ENCODE data around the gene RGS13.

Gene RGS13, protein sequence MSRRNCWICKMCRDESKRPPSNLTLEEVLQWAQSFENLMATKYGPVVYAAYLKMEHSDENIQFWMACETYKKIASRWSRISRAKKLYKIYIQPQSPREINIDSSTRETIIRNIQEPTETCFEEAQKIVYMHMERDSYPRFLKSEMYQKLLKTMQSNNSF

DNA sequence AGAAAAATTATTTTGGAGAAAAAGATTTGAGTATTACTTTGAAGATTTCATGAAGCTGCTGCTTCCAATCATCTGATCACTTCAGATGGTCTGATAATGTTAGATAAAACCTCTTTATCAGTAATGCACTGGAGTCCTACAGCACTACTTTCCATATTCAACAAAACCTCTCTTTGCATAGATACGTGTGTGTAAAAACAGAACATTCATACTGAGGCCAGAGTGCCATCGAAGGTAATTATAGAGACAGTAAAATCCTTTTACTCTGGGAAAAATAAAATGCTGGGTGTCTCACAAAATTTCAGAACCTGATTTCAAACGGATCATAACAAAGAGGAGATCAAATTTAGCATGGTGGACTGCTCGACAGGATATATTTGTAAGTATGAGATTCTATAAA is at the start of gene RGS13:
TSS of gene RGS13 (plus strand) at position 209 of the 400 bp plus-strand sequence. CDS start 8,188 bp downstream, outside the sequence.
- in situ Hi-C loops (cut with MboI; ENCODE audit: low sequenced_read_pairs): no loop called here

DNA sequence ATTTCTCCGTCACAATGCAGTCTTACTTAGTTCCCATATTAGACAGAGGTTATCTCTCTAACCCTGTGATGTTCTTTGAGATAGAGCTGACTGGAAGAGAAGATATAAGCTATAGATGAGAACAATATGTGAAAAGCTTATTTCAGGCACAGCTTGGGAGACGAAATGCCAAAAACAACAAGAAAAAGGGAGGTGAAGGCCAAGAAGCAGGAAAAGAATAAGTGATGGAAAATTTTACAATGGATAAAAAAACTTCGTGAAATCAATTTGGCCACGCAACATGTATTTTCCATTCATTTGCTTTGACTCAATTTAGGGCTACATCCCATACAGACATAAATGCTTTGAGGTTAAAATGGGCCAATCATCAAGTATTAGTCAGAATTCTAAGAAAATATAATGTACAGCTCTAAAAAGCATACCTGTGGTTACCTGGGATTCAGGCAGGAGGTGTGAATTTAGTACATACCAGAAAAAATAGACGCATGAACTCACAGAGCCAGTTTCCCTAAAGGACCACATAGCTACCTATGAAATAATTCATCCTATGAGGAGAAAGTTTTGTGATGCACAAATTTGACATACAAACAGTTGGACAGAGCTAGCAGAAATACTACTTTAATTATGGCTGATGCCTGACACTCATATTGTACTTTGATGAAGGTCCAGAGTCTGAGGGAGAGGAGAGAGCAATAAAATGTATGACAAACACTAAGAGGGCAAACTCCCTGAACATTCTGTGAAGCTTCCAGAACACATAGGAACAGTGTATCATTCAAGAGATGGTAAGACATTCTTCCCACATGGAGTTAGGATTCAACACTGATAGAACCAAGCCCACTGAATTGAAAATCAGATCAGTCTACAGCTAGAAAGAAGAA is 48.3 kb upstream of the RGS13 start:
- in situ Hi-C loops (cut with MboI; ENCODE audit: low sequenced_read_pairs): no loop called here

DNA sequence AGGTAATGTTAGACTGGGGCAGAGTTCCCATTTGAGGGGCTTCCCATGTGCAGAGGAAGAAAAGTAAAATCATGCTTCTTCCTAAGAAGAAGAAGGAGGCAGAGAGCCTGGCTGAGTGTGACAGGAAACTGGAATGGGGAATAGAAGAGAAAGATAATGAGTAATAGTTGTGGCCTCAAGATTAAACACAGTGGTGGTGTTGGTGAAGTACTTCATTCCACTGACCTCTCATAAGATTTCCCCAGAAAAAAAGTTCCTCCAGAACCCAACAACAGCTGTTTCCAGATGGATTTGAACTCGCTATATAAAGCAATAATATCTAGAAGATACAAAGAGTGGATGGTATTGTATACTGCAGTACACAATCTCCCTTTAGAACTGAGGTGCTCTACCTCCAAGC is 47.4 kb upstream of the RGS13 start:
- in situ Hi-C loops (cut with MboI; ENCODE audit: low sequenced_read_pairs): no loop called here

DNA sequence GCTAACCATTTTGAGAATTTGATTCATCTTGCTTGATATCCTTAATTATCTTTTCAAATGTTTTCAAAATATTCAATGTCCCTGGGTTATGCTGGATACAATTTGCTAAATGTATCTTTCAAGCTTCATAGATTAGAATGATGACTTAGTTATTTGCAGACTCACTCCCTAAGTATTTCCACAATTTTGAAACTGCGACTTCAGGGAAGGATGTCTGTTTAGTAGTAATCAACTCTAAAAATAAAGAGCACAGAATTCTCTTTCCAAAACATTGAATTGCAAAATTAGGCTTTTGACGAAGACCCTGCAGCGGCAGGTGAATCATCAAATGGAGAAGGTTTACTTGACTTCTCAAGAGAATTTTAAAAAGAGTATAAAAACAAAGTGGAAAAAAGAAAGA is 46.1 kb upstream of the RGS13 start:
- in situ Hi-C loops (cut with MboI; ENCODE audit: low sequenced_read_pairs): no loop called here

DNA sequence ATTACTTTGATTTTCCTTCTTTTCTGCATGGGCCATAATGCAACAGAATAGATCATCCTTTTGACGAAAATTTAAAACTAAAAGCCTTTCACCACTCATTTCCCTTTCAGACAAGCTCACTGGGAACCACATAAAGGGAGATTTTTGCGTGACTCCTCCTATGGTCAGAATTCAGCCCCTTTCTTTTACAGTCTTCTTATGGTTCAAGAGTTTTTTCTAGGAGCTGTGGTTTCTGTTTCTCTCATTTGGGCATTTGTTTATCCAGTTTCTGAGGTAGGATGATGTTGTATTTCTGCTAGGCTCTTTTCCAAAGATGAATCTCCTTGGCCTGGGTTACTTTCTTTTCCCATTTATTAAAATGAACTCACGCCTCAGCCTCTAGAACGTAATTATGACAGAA is 43.4 kb upstream of the RGS13 start:
- in situ Hi-C loops (cut with MboI; ENCODE audit: low sequenced_read_pairs): no loop called here

DNA sequence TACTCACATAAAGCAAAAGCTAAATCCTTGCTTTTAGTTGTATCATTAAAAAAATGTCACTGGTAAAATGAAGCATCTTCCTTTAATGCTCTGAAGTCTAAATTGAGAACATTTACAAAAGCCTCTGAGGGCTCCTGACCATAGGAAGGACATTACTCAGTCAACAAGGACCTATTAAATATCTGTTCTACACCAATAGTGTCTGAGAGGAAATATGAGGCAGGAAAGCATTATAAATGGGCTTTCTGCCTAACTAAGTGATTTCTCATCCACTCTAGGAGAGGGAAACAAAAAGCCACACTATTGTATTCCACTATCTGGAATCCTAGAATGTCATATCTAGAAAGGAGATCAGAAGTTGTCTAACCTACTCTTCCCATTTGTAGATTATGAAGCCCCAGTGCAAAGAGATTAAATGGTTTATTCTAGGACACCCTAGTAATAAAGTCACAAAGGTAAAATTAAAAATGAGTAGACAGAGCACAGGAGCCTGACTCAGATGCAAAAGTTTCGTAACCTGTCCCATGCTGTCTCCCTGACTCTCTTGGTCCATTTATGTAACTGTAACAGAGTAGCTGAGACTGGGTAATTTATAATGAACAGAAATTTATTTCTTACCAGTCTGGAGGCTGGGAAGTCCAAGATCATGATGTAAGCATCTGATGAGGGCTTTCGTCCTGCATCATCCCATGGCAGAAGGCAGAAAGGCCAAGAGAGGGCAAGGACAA is 42.8 kb upstream of the RGS13 start:
- in situ Hi-C loops (cut with MboI; ENCODE audit: low sequenced_read_pairs): no loop called here

DNA sequence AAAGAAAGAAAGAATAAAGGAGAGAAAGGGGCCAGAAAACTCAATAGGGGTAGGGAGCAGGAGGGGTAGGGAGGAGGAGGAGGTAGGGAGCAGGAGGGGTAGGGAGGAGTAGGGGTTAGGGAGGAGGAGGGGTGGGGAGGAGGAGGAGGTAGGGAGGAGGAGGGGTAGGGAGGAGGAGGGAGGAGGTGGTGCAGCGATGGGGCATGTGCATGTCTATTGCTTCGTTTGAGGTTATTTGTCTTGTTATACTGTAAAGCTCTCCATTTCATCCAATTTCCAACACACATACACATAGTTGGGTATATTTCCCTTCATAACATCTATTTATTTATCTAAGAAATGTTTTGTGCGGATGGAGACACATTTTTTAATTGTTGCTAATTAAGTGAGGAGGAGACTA is 40.6 kb upstream of the RGS13 start:
- in situ Hi-C loops (cut with MboI; ENCODE audit: low sequenced_read_pairs): no loop called here

DNA sequence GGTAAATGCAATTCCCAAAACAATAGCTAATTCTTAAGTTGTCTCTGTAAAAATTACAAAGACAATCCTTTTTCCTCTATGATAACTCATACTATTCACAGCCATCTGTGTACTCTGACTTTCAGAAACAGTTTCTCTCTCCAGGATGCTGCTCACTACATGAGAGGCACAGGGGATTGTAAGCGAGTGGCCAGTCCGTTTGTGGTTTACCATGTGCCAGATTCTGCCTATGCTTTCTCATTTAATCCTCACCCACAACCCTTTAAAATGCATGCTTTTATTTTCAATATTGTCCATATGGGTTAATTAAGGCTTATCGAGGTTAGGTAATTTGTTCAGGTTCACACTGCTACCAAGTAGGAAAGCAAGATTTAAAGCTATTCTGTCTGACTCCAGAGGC is 37.4 kb upstream of the RGS13 start:
- in situ Hi-C loops (cut with MboI; ENCODE audit: low sequenced_read_pairs): no loop called here

DNA sequence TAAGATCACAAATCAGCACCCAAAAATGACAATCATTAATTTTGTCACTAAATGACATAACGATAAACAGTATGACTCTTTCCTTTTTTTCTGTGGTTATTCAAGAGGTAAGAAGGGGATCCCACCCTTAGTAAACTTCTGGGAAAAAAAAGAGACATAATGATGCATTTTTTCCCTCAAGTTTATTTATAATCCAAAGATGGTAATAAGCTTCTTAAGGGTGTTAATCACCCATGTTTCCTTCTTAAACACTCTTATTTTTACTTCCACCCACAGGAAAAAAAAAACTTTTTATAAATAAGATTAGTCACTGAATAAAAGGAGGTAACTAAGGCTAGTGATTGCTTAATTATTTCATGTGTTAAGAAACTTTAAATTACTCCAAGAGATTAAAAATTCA is 35.7 kb upstream of the RGS13 start:
- in situ Hi-C loops (cut with MboI; ENCODE audit: low sequenced_read_pairs): no loop called here

DNA sequence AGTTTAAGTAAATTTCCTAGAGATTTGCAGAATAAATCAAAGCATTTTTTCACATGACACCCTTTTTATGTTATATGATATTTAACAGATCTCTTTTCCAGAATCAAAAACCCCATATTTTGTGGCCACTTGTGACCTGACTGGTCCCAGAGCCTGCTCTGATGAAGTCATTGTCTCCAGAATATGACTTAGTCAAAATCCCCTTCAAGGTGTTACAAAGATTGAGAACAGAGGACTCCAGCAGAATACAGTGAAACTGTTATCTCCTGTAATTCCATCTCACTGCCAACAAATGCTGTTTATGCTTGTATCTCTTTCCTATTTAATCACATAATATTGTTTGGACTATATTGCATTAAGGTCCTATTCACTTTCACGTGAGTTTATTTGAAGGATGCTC is 34.8 kb upstream of the RGS13 start:
- in situ Hi-C loops (cut with MboI; ENCODE audit: low sequenced_read_pairs): no loop called here

DNA sequence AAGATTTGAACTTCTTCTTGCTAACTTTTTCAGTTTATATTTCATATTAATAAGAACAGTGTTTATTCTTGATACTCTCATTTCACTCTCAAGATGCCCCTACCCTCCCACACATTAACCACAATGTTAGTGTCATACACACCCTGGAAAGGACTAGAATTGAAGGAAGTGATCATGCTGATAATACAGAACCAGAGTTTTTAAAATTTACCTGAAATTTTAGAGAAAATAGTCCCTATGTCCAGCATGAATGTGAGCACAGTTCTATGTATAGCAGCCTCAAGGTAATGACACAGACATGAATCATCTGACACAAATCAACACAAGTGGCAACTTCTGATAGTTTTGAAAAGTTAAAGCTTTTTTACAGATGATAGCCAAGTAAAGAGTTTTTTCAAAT is 34.4 kb upstream of the RGS13 start:
- in situ Hi-C loops (cut with MboI; ENCODE audit: low sequenced_read_pairs): no loop called here

DNA sequence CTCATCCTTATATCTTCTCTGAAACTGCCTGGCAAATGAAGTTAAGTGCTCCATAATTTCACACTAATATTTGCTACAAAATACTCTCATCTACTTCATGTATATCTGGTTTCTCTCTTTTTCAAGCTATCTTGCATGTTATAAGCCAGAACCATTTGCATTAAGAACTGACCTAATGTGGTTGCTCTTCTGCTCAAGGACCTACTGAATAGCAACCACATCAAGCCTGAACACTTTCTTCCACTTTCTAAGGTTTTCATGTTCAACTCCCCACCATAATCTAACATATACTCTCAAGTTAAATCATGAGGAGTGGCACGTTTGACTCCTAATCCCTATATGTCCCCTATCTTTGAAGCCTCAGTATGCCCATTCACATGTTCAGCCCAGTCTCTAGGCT is 33.2 kb upstream of the RGS13 start:
- in situ Hi-C loops (cut with MboI; ENCODE audit: low sequenced_read_pairs): no loop called here

DNA sequence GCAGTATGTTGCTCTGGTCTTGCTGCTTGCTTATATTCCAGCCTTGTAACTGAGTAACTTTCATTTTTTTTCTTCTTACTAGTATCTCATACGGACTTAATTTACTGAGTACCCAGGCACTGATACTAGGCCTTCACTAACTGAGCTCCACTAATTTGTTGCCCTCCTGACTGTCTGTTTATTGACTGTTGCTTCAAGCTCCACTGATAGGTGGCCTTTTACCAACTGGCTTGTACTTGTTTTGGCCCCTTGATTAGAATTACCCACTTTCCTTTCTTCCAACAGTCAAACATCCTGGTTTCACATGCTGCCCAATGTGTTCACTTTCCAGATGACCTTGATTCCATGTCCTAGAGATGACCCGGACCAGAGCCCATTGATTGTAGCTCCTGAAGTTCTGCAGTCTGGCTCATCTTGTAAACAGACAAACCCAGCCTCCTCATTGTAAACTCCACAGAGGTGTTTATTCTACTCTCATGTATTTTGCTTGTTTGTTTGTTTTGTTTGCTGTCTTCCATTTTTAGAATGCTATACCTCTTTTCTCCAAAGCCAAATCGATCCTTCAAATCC is 32.6 kb upstream of the RGS13 start:
- in situ Hi-C loops (cut with MboI; ENCODE audit: low sequenced_read_pairs): no loop called here

DNA sequence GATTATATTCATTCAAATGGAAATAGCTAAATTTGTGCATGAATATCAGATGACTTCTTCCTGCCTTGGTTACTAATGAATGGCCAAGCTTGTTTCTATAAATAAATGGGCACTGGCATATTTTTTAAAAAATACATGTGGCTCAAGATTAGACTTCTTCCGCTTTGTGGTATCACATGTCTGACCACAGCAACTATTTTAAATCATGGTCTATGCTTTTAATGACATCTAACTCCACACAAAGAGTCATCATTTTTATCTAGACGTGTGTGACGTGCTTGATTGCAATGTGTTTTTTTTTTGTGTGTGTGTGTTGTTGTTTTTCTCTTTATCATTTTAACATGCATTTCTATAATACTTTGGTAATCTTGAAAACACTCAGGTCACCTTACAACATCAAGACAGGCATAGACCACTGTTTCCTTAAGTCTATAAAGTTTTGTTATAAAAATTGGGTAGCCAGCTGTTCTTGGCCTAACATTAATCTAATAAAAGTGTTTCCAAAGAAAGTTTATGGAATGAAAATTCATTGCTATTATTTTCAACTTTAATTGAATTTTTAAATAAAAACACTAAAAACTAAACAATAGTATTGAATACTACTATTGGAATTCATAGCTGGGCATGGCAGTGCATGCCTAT is 30.8 kb upstream of the RGS13 start:
- in situ Hi-C loops (cut with MboI; ENCODE audit: low sequenced_read_pairs): no loop called here

DNA sequence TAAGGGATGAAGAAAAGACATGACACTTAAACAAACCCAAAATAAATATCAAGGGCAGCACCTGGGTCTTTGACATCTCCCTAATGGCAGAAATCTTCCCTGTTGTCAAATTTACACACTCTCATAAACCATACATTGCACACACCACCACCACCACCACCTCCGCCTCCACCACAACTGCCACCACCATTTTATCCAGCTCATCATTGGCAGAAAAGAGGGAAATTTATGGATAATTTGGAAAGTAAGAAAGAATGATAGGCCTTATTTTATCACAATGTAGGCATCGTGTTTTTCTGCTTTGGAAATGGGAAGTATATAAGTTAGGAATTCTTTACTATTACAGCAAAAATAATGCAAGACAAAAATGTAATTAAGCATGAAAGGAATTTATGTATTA is 27.3 kb upstream of the RGS13 start:
- in situ Hi-C loops (cut with MboI; ENCODE audit: low sequenced_read_pairs): no loop called here

DNA sequence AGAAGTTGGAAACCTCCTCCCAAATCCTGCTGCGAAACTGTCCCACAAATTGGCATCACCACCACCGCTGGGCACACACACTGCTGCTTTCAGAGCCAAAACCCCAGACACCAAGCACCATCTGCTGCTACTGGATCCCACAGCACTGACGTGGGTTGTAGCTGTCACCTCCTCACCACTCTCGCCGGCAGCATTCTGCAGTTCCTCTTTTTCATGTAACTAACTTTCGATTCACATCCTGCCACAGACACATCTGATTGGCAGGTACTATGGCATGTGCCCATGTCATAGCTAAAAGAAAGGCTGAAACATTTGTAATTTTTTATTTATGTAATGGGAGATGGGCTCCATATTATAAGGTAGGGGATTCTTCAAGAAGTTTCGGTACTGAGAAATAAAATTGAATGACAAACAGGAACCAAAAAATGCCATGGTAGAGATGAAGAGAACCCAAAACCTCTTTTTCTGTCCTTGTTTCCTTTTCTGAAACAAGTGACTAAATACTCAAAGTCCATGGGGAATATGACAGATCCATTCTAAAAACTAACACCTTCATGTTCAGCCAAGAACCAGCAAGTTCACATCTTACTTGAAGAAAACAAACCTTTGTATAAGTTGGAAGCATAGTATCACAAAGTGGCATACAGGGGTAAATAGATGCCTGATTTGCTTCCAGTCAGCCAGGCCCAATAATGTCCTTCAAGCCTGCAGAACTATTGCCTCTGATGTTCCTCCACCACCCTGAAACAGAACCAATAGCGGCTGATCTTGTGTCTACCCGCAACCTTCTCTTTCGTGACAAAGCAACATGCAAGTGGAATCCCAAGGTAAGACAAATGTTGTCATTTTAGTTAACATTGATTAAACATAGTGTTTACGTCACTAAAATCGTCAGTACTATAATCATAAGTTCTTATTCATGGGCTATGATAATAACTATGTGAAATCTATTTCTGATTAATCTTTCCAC is 26.6 kb upstream of the RGS13 start:
- in situ Hi-C loops (cut with MboI; ENCODE audit: low sequenced_read_pairs): no loop called here

DNA sequence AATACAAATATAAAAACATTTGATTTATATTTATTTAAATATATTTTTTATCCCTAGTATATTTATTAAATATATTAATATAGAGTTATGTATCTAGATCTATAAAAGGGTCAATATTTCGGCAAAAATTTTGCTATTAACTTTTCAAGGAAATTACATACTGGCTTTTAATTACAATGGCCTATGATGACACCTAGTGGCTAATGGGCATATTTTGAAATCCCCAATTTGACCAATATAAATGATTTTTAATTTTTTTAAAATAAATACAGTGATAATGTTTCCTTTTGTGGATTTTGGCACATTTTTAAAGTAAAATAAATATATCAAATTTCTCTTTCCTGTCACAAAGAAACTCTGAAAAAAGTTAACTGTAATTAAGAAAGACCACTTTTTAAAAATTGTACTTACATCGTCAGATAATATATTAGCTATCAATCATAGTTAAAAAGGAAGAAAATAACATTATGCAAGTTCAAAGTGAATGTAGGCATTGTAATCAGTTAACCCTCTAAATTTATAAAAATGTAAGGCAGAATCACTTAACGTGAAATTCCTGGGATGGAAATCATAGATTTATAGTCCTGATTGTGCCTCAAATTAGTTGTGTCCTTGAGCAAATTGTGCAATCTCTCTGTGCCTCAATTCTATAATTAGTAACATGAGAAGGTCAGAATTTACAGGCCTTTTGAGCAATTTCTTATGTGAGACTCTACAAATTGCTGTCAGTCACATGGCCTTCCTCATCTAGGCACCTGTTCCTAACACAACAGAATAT is 25.6 kb upstream of the RGS13 start:
- in situ Hi-C loops (cut with MboI; ENCODE audit: low sequenced_read_pairs): no loop called here

DNA sequence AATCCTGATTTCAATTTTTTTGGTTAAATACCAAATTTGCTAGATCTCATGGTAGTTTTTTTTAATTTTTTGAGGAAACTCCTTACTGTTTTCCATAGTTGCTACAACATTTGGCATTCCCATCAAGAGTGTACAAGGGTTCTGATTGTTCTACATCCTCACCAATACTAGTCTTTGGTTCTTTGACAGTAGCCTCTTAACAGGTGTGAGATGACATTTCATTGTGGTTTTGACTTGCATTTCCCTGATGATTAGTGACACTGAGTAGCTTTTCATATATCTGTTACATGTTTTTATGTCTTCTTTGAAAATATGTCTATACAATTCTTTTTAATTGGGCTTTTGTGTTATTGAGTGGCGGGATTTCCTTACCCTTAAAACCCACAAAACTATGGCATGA is 20.9 kb upstream of the RGS13 start:
- in situ Hi-C loops (cut with MboI; ENCODE audit: low sequenced_read_pairs): no loop called here

DNA sequence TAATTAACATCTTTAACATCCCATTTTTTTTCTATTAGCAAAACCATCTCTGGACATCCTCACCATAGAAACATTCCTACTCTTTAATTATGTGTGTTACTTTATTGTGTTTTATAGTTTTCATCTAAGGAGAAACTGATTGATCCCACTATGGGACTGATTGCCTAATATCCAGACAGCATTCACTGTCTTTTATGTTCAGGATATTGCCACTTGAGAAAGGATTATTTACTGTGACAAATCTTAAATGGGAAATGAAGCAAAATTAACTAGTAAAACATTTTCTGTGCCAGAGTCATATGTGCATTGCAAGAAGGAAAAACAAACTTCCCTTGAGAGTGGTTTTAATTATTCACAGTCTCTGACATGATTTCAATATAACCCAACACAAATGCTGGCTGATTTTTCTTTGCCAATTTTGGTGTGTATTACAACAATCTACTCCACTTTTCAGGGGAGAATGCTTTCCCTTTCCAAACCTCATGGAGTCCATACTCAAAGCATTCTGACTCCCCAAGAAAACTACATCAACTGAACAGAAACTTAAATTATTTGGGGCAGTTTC is 15.8 kb upstream of the RGS13 start:
- in situ Hi-C loops (cut with MboI; ENCODE audit: low sequenced_read_pairs): no loop called here
